Measurements from ENCODE around the gene MLEC. TPM values are rescaled to one million over a fixed set of nuclear protein-coding genes. Genes with fewer than 3 reads are reported as not detected.

Gene MLEC
- total RNA-seq, 4 donors from 2014 or later: 37.8 to 55.5 (median 46.3) TPM

- TF ChIP-seq POLR2A (IDR thresholded peaks at IDR 0.05; ENCODE audit: low read depth) (no peak), POLR2AphosphoS5 (IDR thresholded peaks at IDR 0.05) (no peak), CTCF (IDR thresholded peaks at IDR 0.05) (no peak), EP300 (IDR thresholded peaks at IDR 0.05) (no peak)
- DNase-seq (ENCODE audit: extremely low spot score): no peak
- 76% methylated on average over 7 of the region's 7 CpGs for WGBS
- peak overlapping the region in 3 of 4 donors; percentile 10 to 35 (median 32) for H3K27ac ChIP-seq (replicated peaks in 1 of 4)
- peaks cover 12 to 24% (median 20%) of the 10 kb centered on the region in 4 donors for H3K4me1 ChIP-seq
- H3K9me3 ChIP-seq: no peaks in the 10 kb centered on the region
- intact Hi-C loops (cut with DNase I): loop anchor here (10.0 kb wide), 1 partner anchor 184 kb away; the partner anchor contains the start of gene SPPL3
- H3K27me3 ChIP-seq: no peaks in the 10 kb centered on the region
- H3K36me3 ChIP-seq: peaks cover 44 to 88% (median 83%) of the 10 kb centered on the region in 4 donors
- H3K4me3 ChIP-seq: no peak overlapping the region
These were observed 33.5 kb downstream of the MLEC start for GRCh38 chr12:120720234-120720986.

- no peak overlapping the region for H3K4me3 ChIP-seq
- DNase-seq (ENCODE audit: extremely low spot score): no peak
- 91% methylated on average over 9 of the region's 10 CpGs for WGBS
- H3K36me3 ChIP-seq: peaks cover 44 to 80% (median 75%) of the 10 kb centered on the region in 4 donors
- H3K9me3 ChIP-seq: no peaks in the 10 kb centered on the region
- no peaks in the 10 kb centered on the region for H3K27me3 ChIP-seq
- intact Hi-C loops (cut with DNase I): loop anchor here (10.0 kb wide), 1 partner anchor 184 kb away; the partner anchor contains the start of gene SPPL3
- TF ChIP-seq CTCF (IDR thresholded peaks at IDR 0.05) (no peak), EP300 (IDR thresholded peaks at IDR 0.05) (no peak), POLR2A (IDR thresholded peaks at IDR 0.05; ENCODE audit: low read depth) (no peak), POLR2AphosphoS5 (IDR thresholded peaks at IDR 0.05) (no peak)
- H3K27ac ChIP-seq (replicated peaks in 1 of 4): peak overlapping the region in 3 of 4 donors; percentile 30 to 46 (median 35)
- H3K4me1 ChIP-seq: peaks cover 12 to 27% (median 22%) of the 10 kb centered on the region in 4 donors
These were observed 34.2 kb downstream of the MLEC start for GRCh38 chr12:120720987-120721801.

GRCh38 chr12:120721866-120722265 lies 34.9 kb downstream of the MLEC start:
- TF ChIP-seq POLR2A (IDR thresholded peaks at IDR 0.05; ENCODE audit: low read depth) (no peak), POLR2AphosphoS5 (IDR thresholded peaks at IDR 0.05) (no peak), CTCF (IDR thresholded peaks at IDR 0.05) (no peak), EP300 (IDR thresholded peaks at IDR 0.05) (no peak)
- intact Hi-C loops (cut with DNase I): loop anchor here (10.0 kb wide), 1 partner anchor 183 kb away; the partner anchor contains the start of gene SPPL3
- Histone ChIP-seq H3K9me3 (no peaks in the 10 kb centered on the region), H3K4me3 (no peak overlapping the region), H3K36me3 (peaks cover 38 to 73% (median 69%) of the 10 kb centered on the region in 4 donors), H3K27ac (replicated peaks in 1 of 4) (no peak overlapping the region), H3K27me3 (no peaks in the 10 kb centered on the region), H3K4me1 (peaks cover 12 to 34% (median 29%) of the 10 kb centered on the region in 4 donors)
- 83% methylated on average over 3 of the region's 3 CpGs for WGBS
- no peak for DNase-seq (ENCODE audit: extremely low spot score)

GRCh38 chr12:120722784-120723183 lies 35.8 kb downstream of the MLEC start:
- intact Hi-C loops (cut with DNase I): loop anchor here (10.0 kb wide), 1 partner anchor 182 kb away; the partner anchor contains the start of gene SPPL3
- H3K9me3 ChIP-seq: no peaks in the 10 kb centered on the region
- TF ChIP-seq POLR2A (IDR thresholded peaks at IDR 0.05; ENCODE audit: low read depth) (no peak), POLR2AphosphoS5 (IDR thresholded peaks at IDR 0.05) (no peak), CTCF (IDR thresholded peaks at IDR 0.05) (no peak), EP300 (IDR thresholded peaks at IDR 0.05) (no peak)
- no peak overlapping the region for H3K27ac ChIP-seq (replicated peaks in 1 of 4)
- no peaks in the 10 kb centered on the region for H3K27me3 ChIP-seq
- H3K4me1 ChIP-seq: peaks cover 12 to 40% (median 30%) of the 10 kb centered on the region in 4 donors
- H3K36me3 ChIP-seq: peaks cover 33 to 73% (median 66%) of the 10 kb centered on the region in 4 donors
- DNase-seq (ENCODE audit: extremely low spot score): no peak
- 100% methylated on average over 2 of the region's 2 CpGs for WGBS
- no peak overlapping the region for H3K4me3 ChIP-seq

Data from esophagus muscularis mucosa (tissue), 4 donors.